ENCODE measurements around the gene CYP2B6. TPM values are rescaled to one million over a fixed set of nuclear protein-coding genes. Genes with fewer than 3 reads are reported as not detected.
"Not testable (repeated sequence)": the region's sequence is repeated elsewhere in the genome, so short reads cannot be mapped to it uniquely, and the experiment has no call there.

The CYP2B6 gene
- total RNA-seq, 1 donor from 2014 or later, result not detected

GRCh38 chr19:41025871-41026270, 34.8 kb downstream of the CYP2B6 start:
- no peak for ATAC-seq

GRCh38 chr19:41027273-41027967, 36.3 kb downstream of the CYP2B6 start:
- no peak for DNase-seq (ENCODE audit: low spot score)
- ATAC-seq, result no peak
- intact Hi-C loops (cut with DNase I), result no loop called here

More at GRCh38 chr19:41025871-41026270, 34.8 kb downstream of the CYP2B6 start:
- no peak for DNase-seq (ENCODE audit: low spot score)
- intact Hi-C loops (cut with DNase I), result no loop called here

DNA sequence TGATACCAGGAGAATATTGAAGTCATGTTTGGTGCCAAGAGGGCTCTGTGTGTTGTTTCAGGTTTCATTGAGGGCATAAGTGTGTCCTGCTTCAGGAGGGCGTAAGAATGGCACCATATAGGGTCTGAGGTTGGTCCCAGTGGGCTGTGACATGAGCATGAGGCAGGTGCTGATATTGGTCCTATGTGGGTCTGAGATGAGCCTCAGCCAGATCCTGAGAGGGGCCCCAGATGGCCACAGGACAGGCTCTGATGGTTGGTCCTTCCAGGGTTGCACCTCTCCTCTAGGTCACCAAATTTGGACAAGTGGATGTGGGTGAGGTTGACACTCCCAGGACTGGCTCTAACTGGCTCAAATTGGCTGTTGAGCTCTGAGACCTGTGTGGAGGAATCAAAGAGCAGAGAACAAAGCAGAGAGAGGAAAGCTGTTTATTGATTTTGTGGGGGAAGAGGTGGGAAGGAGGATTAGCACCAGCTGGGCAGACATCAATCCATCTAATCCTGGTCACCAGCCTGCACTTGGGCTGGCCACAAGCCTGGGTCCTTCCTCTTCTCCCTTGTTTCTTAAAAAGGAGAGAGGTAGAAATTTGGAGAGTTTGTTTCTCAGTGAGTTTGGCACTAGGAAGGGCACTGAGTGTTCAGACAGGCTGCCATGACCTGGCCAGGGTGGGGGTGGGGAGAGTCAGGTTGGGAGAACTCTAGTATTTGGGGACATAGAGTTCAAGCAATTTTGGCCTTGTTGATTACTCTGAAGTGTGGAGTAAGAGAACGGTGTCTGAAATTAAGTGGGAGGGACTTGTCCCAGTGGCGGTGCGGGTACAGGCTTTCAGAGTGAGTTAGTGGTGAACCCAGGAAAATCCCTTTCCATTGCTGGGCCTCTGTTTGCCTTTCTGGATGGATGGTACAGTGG, 38.7 kb downstream of the CYP2B6 start:
- intact Hi-C loops (cut with DNase I), result no loop called here
- ATAC-seq (no peak), DNase-seq (ENCODE audit: low spot score) (no peak)

DNA sequence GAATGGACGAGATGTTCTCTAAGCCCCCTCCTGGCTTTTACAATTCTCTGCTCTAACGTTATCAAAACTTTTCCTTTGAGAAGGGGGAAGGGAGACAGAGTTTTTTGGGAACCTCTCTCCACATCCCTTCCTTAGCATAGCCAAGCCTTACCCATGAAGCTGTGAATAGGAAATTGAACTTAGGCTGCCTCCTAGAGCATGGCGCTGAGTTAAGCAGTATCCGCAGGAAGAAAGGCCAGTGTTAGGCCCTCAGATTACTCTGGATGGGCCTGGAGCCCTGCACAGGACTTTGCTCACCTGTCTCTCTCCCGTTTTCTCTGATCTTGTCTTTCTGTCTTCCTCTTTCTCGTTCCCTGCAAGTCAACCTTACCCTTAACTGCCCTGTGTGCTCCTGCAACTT, 39.6 kb downstream of the CYP2B6 start:
- ATAC-seq (no peak), DNase-seq (ENCODE audit: low spot score) (no peak)
- intact Hi-C loops (cut with DNase I), result no loop called here

DNA sequence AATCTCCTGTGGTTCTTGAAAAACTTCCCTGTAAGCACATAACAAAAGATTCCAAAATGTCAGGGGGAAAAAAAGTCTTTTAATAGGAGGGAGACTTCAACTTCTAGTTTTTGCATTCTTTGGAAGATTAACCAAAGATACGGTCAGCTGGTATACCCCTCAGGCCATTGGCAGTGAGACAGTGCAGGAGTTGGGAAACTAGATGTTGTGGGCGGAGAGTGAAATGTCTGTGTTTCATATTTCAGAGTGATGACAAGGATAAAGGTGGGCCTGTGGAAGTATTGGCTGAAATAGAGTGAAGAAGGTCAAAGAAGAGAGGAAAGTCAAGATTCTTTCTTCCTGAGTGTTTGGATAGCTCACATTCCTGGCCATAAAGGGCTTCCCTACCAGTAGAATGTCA, 40.8 kb downstream of the CYP2B6 start:
- intact Hi-C loops (cut with DNase I), result no loop called here
- DNase-seq (ENCODE audit: low spot score) (no peak), ATAC-seq (no peak)

DNA sequence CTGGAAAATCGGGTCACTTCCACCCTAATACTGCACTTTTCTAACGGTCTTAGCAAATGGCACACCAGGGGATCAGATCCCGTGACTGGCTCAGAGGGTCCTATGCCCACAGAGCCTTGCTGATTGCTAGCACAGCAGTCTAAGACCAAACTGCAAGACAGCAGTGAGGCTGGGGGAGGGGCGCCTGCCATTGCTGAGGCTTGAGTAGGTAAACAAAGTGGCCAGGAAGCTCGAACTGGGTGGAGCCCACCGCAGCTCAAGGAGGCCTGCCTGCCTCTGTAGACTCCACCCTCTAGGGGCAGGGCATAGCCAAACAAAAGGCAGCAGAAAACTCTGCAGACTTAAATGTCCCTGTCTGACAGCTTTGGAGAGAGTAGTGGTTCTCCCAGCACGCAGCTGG, 42.2 kb downstream of the CYP2B6 start:
- ATAC-seq; intact Hi-C loops (cut with DNase I); DNase-seq (ENCODE audit: low spot score): not testable (repeated sequence)

DNA sequence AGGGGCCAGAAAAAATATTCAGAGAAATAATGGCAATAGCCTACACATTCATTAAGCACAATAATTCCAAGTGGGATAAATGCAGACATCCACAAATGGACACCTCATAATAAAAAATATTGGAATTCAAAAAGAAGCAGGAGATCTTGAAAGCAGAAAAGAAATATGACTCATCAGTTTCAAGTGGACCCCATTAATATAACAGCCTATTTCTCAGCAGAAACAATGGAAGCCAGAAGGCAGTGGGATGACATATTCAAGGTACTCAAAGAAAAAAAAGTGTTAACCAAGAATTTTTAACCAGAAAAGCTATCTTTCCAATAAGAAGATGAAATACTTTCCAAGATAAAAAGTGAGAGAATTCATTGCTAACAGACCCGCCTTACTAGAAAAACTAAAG, 48.7 kb downstream of the CYP2B6 start:
- intact Hi-C loops (cut with DNase I), result no loop called here
- DNase-seq (ENCODE audit: low spot score) (no peak), ATAC-seq (no peak)

DNA sequence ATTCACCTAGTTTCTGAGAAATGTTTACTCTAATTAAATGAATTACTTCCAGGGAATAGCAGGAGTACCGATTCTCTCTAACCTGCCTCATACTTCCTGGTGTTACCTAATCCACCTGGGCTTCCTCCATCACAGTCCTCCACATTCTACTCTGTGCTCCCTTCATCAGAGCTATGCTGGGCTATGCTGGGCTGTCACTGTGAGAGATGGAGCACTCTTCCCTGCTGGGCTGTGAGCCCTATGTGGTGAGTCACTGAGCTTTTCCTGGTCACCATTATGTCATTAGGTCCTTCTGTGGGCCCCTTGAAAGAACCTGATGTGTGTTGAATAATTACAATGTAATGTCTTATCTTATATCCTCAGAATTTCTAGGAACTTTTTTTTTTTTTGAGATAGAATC, 54.0 kb downstream of the CYP2B6 start:
- ATAC-seq, result not testable (repeated sequence)

DNA sequence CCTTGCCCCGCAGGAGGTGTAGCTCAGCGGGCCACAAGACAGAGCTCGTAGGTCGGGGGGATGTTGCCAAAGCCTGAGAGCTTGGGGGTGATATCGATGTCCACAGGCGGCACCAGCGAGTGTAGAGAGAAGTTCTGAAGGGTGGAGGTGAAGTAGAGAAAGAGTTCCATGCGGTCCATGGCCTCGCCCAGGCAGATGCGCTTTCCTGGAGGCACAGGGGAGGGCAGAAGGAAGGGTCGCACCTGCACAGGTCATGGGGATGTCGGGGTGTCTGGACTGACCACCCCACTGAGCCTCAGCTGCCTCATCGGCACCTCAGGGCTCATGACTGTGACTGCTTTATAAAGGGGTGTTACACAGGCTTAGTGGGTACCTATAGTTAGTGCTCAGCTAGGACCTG, 59.3 kb downstream of the CYP2B6 start:
- ATAC-seq, result no peak
- no peak for DNase-seq (ENCODE audit: low spot score)
- intact Hi-C loops (cut with DNase I), result no loop called here

More for the DNA sequence above, 54.0 kb downstream of the CYP2B6 start:
- intact Hi-C loops (cut with DNase I); DNase-seq (ENCODE audit: low spot score): not testable (repeated sequence)

DNA sequence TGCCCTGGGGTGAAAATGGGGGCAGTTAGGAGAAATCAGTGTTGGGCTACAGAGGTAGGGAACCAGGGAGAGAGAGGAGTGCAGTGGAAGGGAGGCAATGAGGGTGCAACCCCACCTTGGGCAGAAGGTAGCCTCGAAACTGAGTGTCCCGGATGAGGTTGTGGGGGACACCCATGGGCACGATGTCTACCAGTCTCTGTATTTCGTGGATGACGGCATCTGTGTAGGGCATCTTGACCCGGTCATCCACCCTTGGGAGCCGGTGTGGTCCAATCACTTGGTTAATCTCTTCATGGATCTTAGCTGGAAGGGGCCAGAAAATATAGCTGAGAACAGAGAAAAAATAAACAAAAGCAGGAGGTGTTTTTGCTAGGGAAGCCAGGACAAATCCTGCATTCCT, 61.1 kb downstream of the CYP2B6 start:
- ATAC-seq; DNase-seq (ENCODE audit: low spot score); intact Hi-C loops (cut with DNase I): not testable (repeated sequence)

DNA sequence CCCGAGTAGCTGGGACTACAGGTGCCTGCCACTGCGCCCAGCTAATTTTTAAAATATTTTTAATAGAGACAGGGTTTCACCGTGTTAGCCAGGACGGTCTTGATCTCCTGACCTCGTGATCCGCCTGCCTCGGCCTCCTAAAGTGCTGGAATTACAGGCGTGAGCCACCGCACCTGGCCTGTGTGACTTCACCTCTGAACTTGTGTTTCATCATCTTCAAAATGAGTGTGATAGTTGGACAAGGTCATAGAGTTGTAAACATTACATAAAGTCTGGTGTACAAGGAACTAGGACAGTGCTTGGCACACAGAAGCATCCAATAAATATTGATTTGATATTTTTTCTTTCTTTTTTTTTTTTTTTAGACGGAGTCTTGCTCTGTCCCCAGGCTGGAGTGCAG, 62.2 kb downstream of the CYP2B6 start:
- intact Hi-C loops (cut with DNase I); ATAC-seq; DNase-seq (ENCODE audit: low spot score): not testable (repeated sequence)

- intact Hi-C loops (cut with DNase I), result no loop called here
- no peak for DNase-seq (ENCODE audit: low spot score)
- ATAC-seq, result no peak
These were observed 74.0 kb downstream of the CYP2B6 start for GRCh38 chr19:41064974-41065569.

Other genes starting within 250 kb of the CYP2B6 start
- gene ACTMAP, start 240.8 kb upstream of the CYP2B6 start, total RNA-seq, result 6.1 TPM
- gene SNRPA, start 240.1 kb upstream of the CYP2B6 start, total RNA-seq, result 58.3 TPM
- gene MIA, start 215.8 kb upstream of the CYP2B6 start, total RNA-seq, result 173 TPM
- gene RAB4B, start 213.0 kb upstream of the CYP2B6 start, total RNA-seq, result 29.5 TPM
- 109 TPM for gene EGLN2, start 192.1 kb upstream of the CYP2B6 start, total RNA-seq
- not detected for gene CYP2A6, start 140.8 kb upstream of the CYP2B6 start, total RNA-seq
- not detected for gene CYP2A7, start 109.1 kb upstream of the CYP2B6 start, total RNA-seq
- not detected for gene CYP2A13, start 97.2 kb downstream of the CYP2B6 start, total RNA-seq
- gene CYP2F1, start 123.2 kb downstream of the CYP2B6 start, total RNA-seq, result not detected
- gene CYP2S1, start 201.9 kb downstream of the CYP2B6 start, total RNA-seq, result 1.1 TPM
- 65.8 TPM for gene AXL, start 227.9 kb downstream of the CYP2B6 start, total RNA-seq

All from sciatic nerve (tissue), 2 donors.